GM12873 (cell line): ENCODE data around the gene PGGHG.
A peak's percentile ranks its signal among the peaks of the same experiment; 100 is the strongest.

Experiments
- CTCF ChIP-seq: IDR thresholded peaks from 2 replicates; pipeline ENCODE4 v1.5.1; 2012; ENCODE audit warnings: low read depth, mild to moderate bottlenecking, moderate library complexity, low read length, control low read depth; ENCODE audit not compliant: insufficient read depth; ENCODE audit errors: missing control alignments

The PGGHG gene

DNA sequence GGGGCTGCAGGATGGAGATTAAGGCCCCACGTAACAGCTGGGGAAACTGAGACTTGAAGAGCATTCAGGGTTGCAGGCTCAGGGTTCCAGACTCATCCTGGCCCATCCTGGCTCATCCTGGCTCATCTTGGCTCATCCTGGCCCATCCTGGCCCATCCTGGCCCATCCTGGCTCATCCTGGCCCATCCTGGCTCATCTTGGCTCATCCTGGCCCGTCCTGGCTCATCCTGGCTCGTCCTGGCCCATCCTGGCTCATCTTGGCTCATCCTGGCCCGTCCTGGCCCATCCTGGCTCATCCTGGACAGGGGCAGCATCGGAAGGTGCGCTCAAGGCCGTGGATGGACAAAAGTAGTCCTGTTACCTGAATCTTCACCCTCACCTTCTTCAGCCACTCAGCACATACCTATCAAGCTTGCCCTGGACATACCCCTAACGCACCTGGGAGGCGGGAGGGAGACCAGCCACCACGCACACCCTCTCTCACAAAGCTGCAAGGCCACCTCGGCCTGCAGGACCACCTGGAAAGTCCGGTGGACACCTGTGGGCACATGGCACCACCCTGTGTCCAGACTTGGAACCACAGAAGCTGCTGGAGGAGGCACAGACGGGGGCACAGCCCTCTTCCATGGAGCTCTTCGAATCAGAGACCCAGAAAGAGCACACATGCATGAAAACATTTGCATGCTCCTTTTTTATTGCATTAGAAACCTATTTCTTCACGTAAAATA lies 31.0 kb upstream of the PGGHG start:
- TF ChIP-seq CTCF, result peak; percentile 47

GRCh38 chr11:259413-259812 lies 29.5 kb upstream of the PGGHG start:
- no peak for TF ChIP-seq CTCF

DNA sequence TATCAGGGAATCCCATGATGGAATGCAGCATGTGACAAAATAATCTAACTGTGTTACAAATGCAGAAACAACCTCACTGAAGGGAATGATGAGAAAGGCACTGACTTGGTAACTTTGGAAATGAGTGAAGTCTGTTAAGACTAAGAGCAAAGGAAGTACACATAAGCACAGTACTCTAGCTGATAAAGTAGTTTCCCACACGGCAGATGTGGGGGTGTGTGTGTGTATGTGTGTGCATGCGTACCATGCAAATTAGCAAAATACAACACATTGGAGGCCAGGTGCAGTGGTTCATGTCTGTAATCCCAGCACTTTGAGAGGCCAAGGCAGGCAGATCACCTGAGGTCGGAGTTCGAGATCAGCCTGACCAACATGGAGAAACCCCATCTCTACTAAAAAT lies 27.3 kb upstream of the PGGHG start:
- no peak for TF ChIP-seq CTCF

- TF ChIP-seq CTCF, result no peak
These were observed 22.1 kb upstream of the PGGHG start for GRCh38 chr11:266676-267439.

DNA sequence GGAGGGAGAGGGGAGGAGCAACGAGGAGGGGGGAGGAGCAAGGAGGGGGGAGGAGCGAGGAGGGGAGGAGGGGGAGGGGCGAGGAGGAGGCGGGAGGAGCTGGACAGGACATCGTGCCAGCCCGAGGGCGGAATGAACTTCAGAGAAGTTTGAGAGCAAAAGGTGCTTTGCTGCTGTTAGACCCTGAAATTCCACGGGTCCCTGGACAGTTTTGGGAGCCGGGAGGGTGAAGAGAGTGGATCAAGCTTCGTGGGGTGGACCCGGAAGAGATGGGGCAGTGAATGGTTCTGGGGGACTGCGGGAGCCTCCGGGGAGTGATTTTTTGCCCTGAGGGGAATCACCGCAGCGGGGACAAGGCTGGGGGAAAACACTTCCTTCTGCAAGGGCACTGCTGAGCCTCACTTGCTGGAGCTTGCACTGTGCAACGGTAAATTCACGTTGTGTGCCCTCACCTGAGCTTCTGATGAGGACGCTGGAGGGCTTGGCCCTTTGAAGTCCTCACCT lies 21.4 kb upstream of the PGGHG start:
- TF ChIP-seq CTCF, result no peak

DNA sequence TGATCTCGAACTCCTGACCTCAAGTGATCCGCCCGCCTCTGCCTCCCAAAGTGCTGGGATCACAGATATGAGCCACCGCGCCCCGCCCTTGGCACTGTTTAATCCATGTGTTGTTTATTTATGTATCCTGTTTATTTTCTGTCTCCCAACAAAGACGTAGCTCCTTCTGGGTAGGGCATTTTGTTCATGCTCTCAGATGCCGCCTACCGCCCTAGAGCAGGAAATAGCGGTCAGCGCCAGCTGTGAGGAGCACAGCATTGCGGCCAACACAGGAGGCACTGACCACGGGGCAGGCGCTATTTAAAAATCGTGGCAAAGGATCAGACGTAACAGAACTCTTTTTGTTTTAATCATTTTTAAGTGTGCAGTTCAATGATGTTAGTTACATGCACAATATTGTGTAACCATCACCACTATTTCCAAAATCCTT lies 20.2 kb upstream of the PGGHG start:
- peak; percentile 15 for TF ChIP-seq CTCF

DNA sequence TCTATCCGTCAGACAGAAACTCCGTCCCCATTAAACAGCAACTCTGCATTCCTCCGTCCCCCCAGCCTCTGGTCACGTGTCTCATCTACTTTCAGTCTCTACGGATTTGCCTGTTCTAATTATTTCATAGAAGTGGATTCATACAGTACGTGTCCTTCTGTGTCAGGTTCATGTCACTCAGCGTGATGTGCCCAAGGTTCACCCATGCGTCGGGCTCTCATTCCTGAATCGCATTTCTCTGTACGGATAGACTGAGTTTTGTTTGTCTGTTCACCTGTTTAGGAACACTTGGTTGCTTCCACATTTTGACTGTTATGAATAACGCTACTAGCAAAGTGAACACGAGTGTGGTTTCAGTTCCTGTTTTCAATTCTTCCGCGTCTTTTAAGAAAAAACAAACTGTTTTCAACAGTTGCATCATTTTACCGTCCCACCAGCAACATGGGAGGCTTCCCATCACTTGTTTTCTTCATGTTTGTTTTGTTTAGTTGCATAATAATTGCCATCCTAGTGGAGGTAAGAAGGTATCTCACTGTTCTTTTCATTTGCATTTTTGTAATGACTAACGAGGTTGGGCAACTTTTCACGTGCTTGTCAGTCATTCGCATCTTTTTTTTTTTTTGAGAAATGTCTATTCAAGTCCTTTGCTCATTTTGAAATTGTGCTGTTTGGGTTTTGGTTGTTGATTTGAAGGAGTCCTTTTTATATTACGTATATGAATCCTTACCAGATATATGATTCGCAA lies 19.6 kb upstream of the PGGHG start:
- TF ChIP-seq CTCF, result peak; percentile 19
